Large intestine (tissue), 3 donors: ENCODE data around the gene OTOP3. TPM values are rescaled to one million over a fixed set of nuclear protein-coding genes. Genes with fewer than 3 reads are reported as not detected.

Experiments used
- DNase-seq, 2 donors: peaks; one replicate each; pipeline versions ENCODE4 v3.0.0 to v3.0.0-alpha.2; 2013
- H3K27ac ChIP-seq: one replicate; pipeline ENCODE4 v1.5.1; 2013; ENCODE audit warnings: low read length
- H3K27me3 ChIP-seq: 2 replicates; pipeline ENCODE4 v1.6.1; 2013; ENCODE audit warnings: low read length; ENCODE audit not compliant: control insufficient read depth, insufficient read depth
- H3K36me3 ChIP-seq: 2 replicates; pipeline ENCODE4 v1.6.1; 2013; ENCODE audit warnings: low read length; ENCODE audit not compliant: control insufficient read depth, insufficient read depth
- H3K4me1 ChIP-seq: one replicate; pipeline ENCODE4 v1.6.1; 2013; ENCODE audit warnings: low read length; ENCODE audit not compliant: control insufficient read depth, insufficient read depth
- H3K4me3 ChIP-seq: one replicate; pipeline ENCODE4 v1.5.1; 2013; ENCODE audit warnings: low read length
- H3K9me3 ChIP-seq: one replicate; pipeline ENCODE4 v1.6.1; 2013; ENCODE audit warnings: mild to moderate bottlenecking, low read depth, low read length, moderate library complexity; ENCODE audit not compliant: control insufficient read depth
- WGBS: methylation state at CpG from one replicate; pipeline ENCODE4 v1.1.5; 2013; ENCODE audit warnings: low lambda C conversion rate; ENCODE audit not compliant: insufficient coverage; 5-methylcytosine and 5-hydroxymethylcytosine counted together
- polyA plus RNA-seq: library from polyadenylated mRNA; unstranded; fragments of 120-200 nt; gene quantifications from one replicate; pipeline ENCODE4 v1.2.1, GENCODE V29; 2013

The OTOP3 gene
- polyA plus RNA-seq, 1 donor: 13.8 TPM

- Histone ChIP-seq H3K4me1 (peaks cover 21% of the 10 kb centered on the region), H3K4me3 (peak overlapping the region; percentile 57), H3K27me3 (no peaks in the 10 kb centered on the region), H3K9me3 (peaks cover 2% of the 10 kb centered on the region), H3K27ac (peak overlapping the region; percentile 77), H3K36me3 (no peaks in the 10 kb centered on the region)
- WGBS: no CpG with 5 or more reads among the region's 76 CpGs
- DNase-seq: peak in 1 of 2 donors; percentile 88
Observed at GRCh38 chr17:74987909-74988711, 52.4 kb downstream of the OTOP3 start.

- DNase-seq: no peak
- Histone ChIP-seq H3K36me3 (no peaks in the 10 kb centered on the region), H3K4me1 (peaks cover 21% of the 10 kb centered on the region), H3K9me3 (peaks cover 2% of the 10 kb centered on the region), H3K4me3 (no peak overlapping the region), H3K27me3 (no peaks in the 10 kb centered on the region), H3K27ac (no peak overlapping the region)
- no CpG with 5 or more reads among the region's 10 CpGs for whole genome bisulfite sequencing
Observed at GRCh38 chr17:74990581-74991105, 54.9 kb downstream of the OTOP3 start.

GRCh38 chr17:74992223-74992622 lies 56.5 kb downstream of the OTOP3 start:
- Histone ChIP-seq H3K4me3 (no peak overlapping the region), H3K4me1 (peaks cover 21% of the 10 kb centered on the region), H3K36me3 (no peaks in the 10 kb centered on the region), H3K27ac (peak overlapping the region; percentile 48), H3K27me3 (no peaks in the 10 kb centered on the region), H3K9me3 (peaks cover 2% of the 10 kb centered on the region)
- no CpG with 5 or more reads among the region's 2 CpGs for WGBS
- DNase-seq: peak in 1 of 2 donors; percentile 63

GRCh38 chr17:74994440-74994839 lies 58.7 kb downstream of the OTOP3 start:
- no peaks in the 10 kb centered on the region for H3K9me3 ChIP-seq
- peak overlapping the region; percentile 0 for H3K27ac ChIP-seq
- H3K4me3 ChIP-seq: no peak overlapping the region
- no CpG with 5 or more reads among the region's 7 CpGs for WGBS
- H3K4me1 ChIP-seq: peaks cover 11% of the 10 kb centered on the region
- peaks cover 2% of the 10 kb centered on the region for H3K36me3 ChIP-seq
- DNase-seq: no peak
- H3K27me3 ChIP-seq: no peaks in the 10 kb centered on the region

- WGBS: 100% methylated on average over 1 of the region's 5 CpGs
- Histone ChIP-seq H3K9me3 (no peaks in the 10 kb centered on the region), H3K4me3 (no peak overlapping the region), H3K4me1 (peaks cover 11% of the 10 kb centered on the region), H3K27ac (no peak overlapping the region), H3K36me3 (peaks cover 3% of the 10 kb centered on the region), H3K27me3 (no peaks in the 10 kb centered on the region)
- DNase-seq: no peak
Observed at GRCh38 chr17:74995847-74996246, 60.1 kb downstream of the OTOP3 start.

- Histone ChIP-seq H3K9me3 (no peaks in the 10 kb centered on the region), H3K4me3 (no peak overlapping the region), H3K36me3 (peaks cover 13% of the 10 kb centered on the region), H3K27ac (no peak overlapping the region), H3K4me1 (no peaks in the 10 kb centered on the region), H3K27me3 (no peaks in the 10 kb centered on the region)
- no peak for DNase-seq
- no CpG with 5 or more reads among the region's 6 CpGs for WGBS
Observed at GRCh38 chr17:74998783-74999182, 63.1 kb downstream of the OTOP3 start.

- Histone ChIP-seq H3K9me3 (no peaks in the 10 kb centered on the region), H3K36me3 (peaks cover 16% of the 10 kb centered on the region), H3K27ac (no peak overlapping the region), H3K4me1 (no peaks in the 10 kb centered on the region), H3K4me3 (no peak overlapping the region), H3K27me3 (no peaks in the 10 kb centered on the region)
- no CpG with 5 or more reads among the region's 4 CpGs for WGBS
- no peak for DNase-seq
Observed at GRCh38 chr17:74999523-74999922, 63.8 kb downstream of the OTOP3 start.

Other genes starting within 250 kb of the OTOP3 start
- 2.2 TPM for gene CD300LF, start 223.0 kb upstream of the OTOP3 start, polyA plus RNA-seq
- gene RAB37, start 198.6 kb upstream of the OTOP3 start, polyA plus RNA-seq: 14.3 TPM
- 395 TPM for gene NHERF1, start 187.3 kb upstream of the OTOP3 start, polyA plus RNA-seq
- gene NAT9, start 159.6 kb upstream of the OTOP3 start, polyA plus RNA-seq: 34.2 TPM
- 0.33 TPM for gene GRIN2C, start 76.0 kb upstream of the OTOP3 start, polyA plus RNA-seq
- 6.3 TPM for gene FDXR, start 62.9 kb upstream of the OTOP3 start, polyA plus RNA-seq
- gene FADS6, start 42.3 kb upstream of the OTOP3 start, polyA plus RNA-seq: 14.5 TPM
- gene USH1G, start 12.6 kb upstream of the OTOP3 start, polyA plus RNA-seq: 1.5 TPM
- gene OTOP2, start 11.6 kb upstream of the OTOP3 start, polyA plus RNA-seq: 1.6 TPM
- 42.3 TPM for gene HID1, start 36.9 kb downstream of the OTOP3 start, polyA plus RNA-seq
- gene CDR2L, start 51.7 kb downstream of the OTOP3 start, polyA plus RNA-seq: 6.8 TPM
- 24.1 TPM for gene MRPL58, start 76.8 kb downstream of the OTOP3 start, polyA plus RNA-seq
- gene ATP5PD, start 111.1 kb downstream of the OTOP3 start, polyA plus RNA-seq: 321 TPM
- gene KCTD2, start 111.3 kb downstream of the OTOP3 start, polyA plus RNA-seq: 16.1 TPM
- 25.5 TPM for gene SLC16A5, start 152.1 kb downstream of the OTOP3 start, polyA plus RNA-seq
- 9.3 TPM for gene ARMC7, start 174.1 kb downstream of the OTOP3 start, polyA plus RNA-seq
- gene NT5C, start 195.8 kb downstream of the OTOP3 start, polyA plus RNA-seq: 52.2 TPM
- gene JPT1, start 218.6 kb downstream of the OTOP3 start, polyA plus RNA-seq: 93.1 TPM
- 338 TPM for gene SUMO2, start 247.1 kb downstream of the OTOP3 start, polyA plus RNA-seq